GM19099 (cell line): ENCODE results near the gene GZMA.

ENCODE experiments used
- POLR2A ChIP-seq: IDR thresholded peaks from 3 replicates; pipeline ENCODE4 v1.6.1; 2011; ENCODE audit warnings: low read depth; ENCODE audit not compliant: insufficient read length; ENCODE audit errors: extremely low read depth

GZMA gene

DNA sequence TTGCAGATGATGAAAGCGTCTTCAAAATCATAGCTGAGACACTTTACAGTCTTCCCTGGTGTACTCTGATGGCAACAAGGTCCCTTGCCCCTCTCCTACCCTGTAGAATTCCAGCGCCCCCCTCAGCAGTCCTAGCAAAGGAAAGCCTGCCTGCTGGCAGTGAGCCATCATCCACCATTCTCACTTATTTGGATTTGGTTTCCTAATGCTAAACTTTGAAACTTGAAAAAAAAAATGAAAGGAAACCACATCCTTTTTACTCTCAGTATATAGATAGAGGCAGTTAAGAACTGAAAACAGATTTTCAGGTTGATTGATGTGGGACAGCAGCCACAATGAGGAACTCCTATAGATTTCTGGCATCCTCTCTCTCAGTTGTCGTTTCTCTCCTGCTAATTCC lies at the start of gene GZMA:
TSS of gene GZMA (plus strand) at position 299 of the 400 bp plus-strand sequence. CDS start at position 336, 37 bp downstream.
- no peak for TF ChIP-seq POLR2A

GRCh38 chr5:55055183-55055582 lies 47.3 kb upstream of the GZMA start:
- no peak for TF ChIP-seq POLR2A

DNA sequence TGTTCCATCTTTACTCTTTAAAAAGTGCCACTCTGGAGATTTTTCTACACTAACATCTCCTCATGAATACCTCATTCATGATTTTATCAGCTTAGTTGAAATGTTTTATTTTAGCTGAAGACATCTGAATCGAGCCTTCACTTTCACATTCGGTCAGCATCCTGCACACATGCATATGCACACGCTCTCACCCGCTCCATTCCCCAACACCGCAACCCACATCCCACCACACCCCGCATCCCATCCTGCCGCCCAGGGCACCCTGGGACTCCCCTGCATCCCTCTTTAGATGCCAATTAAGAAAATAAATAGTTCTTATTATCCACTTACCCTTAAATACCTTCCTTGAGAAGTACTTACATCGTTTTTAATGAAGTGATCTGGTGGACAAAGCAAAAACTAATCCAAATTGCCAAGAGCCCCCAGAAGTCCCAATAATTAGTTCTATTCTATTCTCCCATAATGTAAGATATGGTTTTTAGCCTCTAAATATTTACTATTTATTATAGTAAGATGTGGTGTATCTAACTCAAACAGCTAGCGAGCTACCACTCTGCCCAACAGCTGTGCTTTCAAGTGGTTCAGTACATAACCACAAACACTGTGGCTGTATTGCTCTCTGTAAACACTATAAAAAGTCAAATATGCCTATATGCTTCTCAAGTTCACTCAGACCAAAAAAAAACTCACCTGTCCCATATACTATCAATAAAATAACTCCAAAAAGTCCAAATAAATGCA lies 40.2 kb upstream of the GZMA start:
- no peak for TF ChIP-seq POLR2A

GRCh38 chr5:55063220-55063863 lies 39.1 kb upstream of the GZMA start:
- no peak for TF ChIP-seq POLR2A

GRCh38 chr5:55063899-55064298 lies 38.5 kb upstream of the GZMA start:
- no peak for TF ChIP-seq POLR2A

- no peak for TF ChIP-seq POLR2A
Observed at GRCh38 chr5:55064523-55064922, 37.9 kb upstream of the GZMA start.

DNA sequence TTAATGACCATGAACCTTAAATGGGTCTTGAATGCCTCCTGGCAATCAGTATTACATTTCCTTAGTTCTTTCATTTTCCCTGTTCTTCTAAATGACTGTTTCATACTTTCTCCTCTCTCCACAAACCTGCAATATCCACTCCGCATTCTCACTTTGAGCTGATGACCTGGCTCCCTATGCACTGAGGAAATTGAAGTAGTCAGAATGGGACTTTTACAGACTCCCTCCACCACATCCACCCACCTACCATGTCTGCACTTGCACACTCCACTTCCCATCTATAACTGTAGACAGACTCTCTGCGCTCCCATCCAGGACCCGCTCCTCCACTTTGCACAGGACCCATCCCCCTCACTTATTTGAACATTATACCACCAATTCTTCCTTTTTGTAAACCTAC lies 36.2 kb upstream of the GZMA start:
- no peak for TF ChIP-seq POLR2A

- no peak for TF ChIP-seq POLR2A
Observed at GRCh38 chr5:55070968-55071367, 31.5 kb upstream of the GZMA start.

- TF ChIP-seq POLR2A = no peak
Observed at GRCh38 chr5:55071413-55071812, 31.0 kb upstream of the GZMA start.

DNA sequence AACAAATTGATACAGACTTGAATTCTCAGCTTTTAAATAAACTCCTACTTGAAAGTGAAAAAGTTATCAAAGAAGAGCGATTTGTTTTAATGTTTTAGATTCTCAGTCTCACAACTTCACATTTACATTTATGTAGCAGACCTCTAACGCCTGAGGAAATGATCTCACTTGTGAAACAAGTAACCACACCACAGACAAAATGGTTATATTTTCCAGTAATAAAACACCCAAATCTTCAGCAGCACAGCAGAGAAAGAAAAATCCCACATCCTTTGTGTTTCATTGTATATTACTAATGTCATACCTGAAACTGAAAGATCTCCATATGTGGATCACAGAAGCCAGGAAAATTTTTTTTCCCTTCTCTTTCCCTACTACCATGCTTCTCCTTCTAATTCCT lies 29.8 kb upstream of the GZMA start:
- no peak for TF ChIP-seq POLR2A

DNA sequence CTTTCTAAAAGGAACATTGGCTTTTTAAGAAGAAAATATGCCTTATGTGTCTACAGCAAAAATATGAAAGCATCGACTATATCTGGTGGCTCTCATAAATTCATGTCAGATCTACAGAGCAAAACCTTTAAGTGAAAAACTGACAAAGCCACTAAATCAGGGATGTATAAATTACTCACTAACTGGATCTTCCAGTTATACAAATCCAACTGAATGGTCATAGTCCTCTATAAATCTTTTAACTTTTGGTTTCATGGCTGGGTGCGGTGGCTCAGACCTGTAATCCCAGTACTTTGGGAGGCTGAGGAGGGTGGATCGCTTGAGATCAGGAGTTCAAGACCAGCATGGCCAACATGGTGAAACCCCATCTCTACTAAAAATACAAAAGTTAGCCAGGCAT lies 29.2 kb upstream of the GZMA start:
- TF ChIP-seq POLR2A = no peak

DNA sequence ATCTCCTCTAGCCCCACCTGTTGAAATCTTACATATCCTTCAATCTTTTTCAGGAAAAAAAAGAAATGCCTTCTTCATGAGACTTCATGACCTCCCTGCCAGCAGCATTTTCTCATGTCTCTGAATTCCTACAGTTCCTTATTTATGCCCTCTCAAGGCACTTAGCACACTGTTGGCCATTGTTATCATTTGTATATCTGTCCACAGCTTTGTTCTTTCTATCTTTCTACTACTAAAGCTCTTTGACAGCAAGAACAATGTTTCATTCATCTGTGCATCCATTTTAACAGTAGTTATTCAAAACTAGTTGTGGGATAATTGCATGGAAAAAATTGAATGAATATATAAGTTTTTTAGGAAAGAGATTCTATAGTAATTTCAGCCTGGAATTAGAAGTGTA lies 20.9 kb upstream of the GZMA start:
- no peak for TF ChIP-seq POLR2A

DNA sequence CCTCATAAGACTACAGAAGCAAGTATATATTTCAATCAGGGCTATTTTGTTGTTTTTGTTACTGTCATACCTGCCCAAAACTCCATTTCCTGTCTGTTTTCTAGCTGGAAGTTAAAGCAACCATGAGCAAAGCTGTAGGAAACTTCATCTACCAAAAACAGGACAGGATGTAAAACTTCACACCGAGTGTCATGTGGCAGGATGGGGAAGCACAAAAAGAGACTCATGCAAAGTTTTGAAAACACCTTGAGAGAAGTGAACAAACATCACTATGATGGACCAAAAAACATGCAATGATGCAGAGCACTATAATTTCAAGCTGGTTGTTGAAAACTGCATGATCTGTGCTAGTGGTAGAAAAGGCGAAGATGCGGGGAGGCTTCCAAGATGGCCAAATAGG lies 6.3 kb upstream of the GZMA start:
- no peak for TF ChIP-seq POLR2A

DNA sequence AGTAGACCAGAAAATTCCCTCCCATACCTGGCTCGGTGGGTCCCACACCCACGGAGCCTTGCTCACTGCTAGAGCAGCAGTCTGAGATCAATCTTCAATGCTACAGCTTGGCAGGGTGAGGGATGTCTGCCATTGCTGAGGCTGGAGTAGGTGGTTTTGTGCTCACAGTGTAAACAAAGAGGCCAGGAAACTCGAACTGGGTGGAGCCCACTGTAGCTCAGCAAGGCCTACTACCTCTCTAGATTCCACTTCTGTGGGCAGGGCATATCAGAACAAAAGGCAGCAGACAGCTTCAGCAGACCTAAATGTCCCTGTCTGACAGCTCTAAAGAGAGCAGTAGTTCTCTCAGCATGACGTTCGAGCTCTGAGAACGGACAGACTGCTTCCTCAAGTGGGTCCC lies 5.6 kb upstream of the GZMA start:
- TF ChIP-seq POLR2A = no peak

- no peak for TF ChIP-seq POLR2A
Observed at GRCh38 chr5:55101556-55102276, 730 bp upstream of the GZMA start.
